DMS 273 (cell line): ENCODE data around the gene OR10A3.
"Not testable (repeated sequence)": the region's sequence is repeated elsewhere in the genome, so short reads cannot be mapped to it uniquely, and the experiment has no call there.

Experiments
- DNase-seq: peaks from one replicate; lab custom pipeline; 2025; ENCODE audit not compliant: unreplicated experiment; lab: John Stamatoyannopoulos, UW

Gene OR10A3, protein sequence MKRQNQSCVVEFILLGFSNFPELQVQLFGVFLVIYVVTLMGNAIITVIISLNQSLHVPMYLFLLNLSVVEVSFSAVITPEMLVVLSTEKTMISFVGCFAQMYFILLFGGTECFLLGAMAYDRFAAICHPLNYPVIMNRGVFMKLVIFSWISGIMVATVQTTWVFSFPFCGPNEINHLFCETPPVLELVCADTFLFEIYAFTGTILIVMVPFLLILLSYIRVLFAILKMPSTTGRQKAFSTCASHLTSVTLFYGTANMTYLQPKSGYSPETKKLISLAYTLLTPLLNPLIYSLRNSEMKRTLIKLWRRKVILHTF

DNA sequence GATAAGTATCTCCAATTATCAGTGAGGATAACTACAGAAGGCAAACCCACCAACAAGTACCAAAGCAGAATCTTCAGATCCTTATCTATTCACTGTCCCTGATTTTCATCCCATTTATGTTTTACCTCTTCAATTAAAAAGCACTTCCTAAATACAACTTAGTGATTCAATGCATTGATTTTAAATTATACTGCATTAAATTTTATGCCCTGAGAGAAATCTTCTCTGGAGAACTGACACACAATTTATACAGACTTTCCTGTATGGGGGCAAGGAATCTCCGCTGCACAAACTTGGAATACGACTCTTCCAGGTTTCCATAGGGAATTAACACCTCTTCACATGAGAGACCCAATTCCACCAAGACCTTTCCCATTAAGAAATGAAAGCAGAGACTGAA lies at the start of gene OR10A3:
Gene OR10A3 (minus strand): TSS at position 101 of the 400 bp plus-strand sequence. CDS start 2,188 bp downstream, outside the sequence.
- DNase-seq: no peak

DNA sequence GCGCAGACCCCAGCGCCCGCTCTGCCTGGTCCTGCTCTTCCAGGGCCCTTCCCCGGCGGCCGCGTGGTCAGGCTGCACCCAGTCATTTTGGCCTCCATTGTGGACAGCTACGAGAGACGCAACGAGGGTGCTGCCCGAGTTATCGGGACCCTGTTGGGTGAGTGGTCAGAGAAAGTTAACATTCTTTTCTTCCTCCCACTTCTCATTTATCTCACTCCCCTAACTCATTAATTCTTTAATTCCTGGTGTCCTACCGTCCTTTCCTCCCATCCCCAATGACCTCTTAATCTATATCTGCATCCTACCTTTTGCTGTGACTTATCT lies 46.0 kb upstream of the OR10A3 start:
- DNase-seq: not testable (repeated sequence)

DNA sequence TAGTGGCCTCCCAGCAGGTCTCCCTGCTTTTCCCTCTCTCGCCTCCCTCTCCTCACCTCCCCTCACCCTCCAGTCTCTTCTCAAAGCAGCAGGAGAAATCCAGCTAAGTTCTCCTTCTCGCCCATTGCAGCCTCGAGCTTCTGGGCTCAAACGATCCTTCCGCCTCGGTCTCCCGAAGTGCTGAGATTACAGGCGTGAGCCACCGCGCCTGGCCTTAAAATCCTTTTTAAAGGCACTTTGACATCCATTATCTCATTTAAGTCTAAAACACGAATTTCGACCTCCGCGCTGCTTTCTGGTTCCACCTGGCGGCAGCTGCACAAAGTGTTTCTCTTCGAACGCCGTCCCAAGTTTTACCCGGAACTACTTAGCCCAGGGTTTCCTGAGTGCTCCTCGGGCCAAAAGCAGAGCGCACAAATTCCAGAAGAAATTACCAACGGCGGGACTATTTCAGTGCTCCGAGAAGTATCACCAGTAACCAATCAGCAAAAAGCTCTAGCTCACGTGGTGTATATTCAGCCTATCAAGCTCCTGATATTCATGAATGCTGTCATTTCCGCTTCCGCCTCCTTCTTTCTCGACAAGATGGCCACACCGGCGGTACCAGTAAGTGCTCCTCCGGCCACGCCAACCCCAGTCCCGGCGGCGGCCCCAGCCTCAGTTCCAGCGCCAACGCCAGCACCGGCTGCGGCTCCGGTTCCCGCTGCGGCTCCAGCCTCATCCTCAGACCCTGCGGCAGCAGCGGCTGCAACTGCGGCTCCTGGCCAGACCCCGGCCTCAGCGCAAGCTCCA lies 45.5 kb upstream of the OR10A3 start, which contains the start of gene EIF3F:
Gene EIF3F (plus strand): TSS at position 570 of the 792 bp plus-strand sequence. CDS start 16 bp downstream, at position 586.
- DNase-seq: peak; percentile 98

DNA sequence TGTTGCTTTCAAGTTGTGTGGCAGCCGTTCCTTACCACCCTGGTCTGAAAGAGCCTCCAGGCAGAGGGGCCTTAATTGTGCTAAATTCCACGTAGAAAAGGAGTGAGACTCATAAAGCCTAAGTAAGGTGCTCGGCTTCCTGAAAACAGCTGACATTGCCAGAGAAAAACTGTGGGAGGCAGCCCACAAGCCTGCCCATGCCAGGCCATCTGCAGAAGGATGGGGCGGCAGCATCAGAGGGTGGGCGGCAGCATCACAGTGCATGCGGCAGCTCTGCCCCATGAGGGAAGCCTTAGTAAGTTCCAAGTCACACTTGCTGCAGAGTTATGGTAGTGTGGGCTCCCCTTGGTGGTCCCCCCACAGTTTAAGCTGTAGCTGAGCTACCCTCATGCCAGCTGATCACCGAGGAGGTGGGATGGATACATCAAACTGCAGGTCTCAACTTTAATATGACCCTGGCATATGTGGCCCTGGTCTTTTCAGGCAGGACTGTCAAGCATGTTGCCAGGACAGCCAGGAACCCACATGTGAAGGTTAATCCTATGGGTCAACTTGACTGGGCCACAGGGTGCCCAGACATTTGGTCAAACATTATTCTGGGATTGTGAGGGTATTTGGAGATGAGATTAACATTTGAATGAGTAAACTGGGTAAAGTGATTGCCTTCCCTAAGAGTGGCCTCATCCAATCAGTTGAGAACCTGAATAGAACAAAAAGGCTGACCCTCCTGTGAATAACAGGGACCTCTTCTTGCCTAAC lies 42.5 kb upstream of the OR10A3 start:
- no peak for DNase-seq

DNA sequence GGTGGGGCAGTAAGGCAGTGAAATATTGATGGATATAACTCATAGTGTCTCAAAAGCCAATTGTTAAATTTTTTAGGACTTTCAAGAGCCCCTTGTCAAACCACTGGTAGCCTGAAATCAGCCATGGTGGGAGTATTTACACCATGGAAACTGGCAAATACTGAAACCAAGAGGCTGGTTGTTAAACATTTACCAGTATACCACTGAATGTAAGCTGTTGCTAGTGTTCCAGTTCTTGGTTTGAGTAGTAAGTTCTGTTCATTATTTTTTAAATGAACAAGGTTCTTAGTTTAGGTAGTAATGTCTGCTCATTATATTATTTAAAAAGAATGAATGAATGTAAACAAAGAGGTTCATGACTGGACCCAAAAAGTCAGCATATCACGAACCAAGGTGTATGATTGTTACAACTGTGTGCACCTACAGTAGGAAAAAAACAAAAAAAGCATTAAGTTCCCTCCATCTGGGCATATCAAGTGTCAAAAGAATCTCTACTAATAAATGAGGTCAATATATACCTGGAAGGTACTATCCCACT lies 41.1 kb upstream of the OR10A3 start:
- no peak for DNase-seq

DNA sequence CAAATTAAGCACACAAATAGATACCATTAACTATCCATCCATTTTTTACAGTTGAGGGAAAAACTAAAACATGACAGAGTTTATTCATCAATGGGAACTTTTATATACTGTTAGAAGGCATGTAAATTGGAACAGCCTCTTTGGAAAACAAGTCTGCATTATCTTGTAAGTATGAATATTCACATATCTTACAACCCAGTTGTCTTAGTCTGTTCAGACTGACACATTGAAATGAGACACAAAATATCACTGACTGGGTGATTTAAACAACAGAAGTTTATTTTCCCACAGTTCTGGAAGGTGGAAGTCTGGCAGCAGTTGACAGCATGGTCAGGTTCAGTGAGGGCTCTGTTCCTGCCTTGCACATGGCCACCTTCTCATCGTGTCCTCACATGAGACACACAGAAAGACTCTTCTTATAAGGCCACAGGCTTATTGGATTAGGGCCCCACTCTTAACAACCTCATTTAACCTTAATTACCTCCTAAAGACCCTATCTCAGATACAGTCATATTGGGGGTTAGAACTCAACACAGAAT lies 40.2 kb upstream of the OR10A3 start:
- no peak for DNase-seq

DNA sequence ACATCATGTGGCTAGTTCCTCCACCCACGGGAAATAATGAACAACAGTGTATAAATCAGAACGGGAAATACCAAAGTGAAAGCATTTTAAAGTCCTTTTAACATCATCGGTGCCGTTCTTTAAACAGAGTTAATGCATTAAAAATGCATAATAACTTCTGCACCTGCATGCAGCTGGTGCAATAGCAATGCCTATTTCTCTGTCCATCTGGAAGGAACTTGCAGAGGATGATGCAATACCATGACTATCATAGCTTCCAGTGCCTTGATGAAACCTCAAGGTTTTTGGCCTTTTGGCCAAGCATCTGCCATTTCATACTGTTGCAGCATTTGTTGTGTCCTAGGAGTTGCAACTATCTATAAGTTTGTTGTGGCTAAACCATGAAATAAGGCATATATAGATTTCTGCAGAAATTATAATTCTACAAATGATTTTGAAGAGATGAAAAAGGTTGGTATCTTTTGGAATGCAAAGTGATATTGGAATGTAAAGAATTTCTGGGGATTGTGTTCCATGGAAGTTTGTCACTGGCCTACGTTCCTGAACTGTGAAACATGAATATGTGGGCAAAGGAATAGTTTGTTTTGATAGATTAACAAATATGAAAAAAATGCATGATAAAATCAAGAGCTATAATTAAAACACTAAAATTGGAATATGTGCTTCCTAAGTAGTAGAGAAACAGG lies 35.9 kb upstream of the OR10A3 start:
- DNase-seq: no peak

DNA sequence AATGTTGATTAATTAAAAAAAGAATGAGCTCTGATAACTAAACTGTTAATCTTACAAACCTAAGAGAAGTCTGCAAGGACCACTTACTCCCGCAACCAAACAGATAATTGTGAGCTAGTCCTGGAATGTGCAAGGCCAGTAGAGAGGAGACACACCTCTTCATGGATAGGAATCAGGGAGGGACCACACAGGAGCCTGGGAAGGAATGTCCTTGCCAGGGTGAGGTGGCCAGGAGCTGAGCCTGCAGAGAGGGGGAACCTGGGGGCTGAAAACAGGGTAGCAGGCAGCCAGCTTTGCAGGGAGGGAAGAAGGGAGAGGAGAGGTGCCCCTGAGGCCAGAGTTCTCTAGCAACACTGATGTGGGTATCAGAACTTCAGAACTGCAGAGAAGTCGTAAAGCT lies 33.2 kb upstream of the OR10A3 start:
- no peak for DNase-seq

DNA sequence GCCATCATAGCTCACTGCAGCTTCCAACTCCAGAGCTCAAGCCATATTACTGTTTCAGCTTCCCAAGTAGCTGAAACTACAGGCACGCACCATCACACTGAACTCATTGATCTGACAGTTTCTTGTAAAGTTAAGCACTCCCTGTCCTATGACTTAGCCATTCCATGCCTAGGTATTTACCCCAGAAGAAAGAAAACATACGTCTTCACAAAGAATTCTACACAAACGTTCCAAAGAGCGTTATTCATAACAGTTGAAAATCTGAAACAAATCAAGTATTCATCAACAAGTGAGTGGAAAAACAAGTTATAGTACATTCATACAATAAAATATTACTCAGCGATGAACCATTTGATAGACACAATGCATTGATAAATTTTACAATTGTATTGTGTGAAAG lies 31.5 kb upstream of the OR10A3 start:
- DNase-seq: no peak

DNA sequence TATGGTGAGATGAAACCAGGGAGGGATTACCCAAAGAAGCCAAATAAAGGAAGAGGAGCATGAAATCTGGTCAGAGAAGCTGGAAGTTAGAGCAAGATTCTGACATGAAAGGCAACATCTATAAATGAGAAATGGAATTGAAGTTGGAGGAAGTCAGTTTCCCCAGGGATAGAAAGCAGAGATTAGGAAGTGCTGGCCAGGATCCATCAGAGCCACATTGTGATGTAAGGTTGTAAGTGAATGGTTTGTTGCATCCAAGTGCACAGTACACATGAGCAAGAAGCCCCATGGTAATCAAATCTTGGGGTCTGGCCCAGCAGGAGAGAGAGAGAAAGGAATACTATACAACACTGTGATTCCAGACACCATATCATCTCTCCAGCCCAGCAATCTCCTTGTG lies 30.3 kb upstream of the OR10A3 start:
- DNase-seq: no peak

DNA sequence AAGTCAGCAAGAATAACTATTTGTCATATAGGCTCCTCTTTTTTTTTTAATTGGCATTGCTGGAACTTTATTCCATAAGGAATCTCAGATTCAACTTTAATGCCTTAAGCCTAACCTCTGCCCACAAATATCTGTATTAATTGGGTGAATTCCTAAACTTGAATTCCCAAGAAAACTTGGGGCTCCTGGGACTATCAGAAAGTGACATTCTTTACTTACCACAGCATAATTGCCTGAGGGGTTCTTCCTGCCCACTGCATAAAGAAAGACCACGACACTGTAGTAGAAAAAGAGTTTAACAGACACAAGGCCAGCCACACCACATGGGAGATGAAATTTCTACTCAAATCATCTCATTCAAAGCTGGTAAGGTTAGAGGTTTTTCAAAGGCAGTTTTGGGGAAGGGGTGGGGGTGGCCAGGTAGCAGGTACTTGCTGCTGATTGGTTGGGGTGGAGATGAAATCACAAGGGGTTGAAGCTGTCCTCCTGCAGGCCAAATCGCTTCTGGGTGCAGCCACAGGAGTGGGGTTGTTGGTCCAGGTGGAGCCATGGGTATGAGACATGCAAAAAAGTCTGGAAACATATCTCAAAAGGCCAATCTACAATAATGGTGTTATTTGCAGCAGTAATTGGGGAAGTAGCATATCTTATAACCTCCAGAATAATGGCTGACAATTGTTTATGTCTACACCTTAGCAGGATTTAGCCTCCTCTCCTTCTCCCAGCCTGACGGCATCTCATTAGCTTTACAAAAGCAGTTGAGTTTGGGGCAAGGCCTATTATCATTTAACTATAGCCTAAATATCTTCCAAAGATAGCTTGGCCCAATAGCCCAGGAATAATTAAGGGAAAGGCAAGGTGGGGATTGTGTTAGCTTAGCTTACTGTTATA lies 28.5 kb upstream of the OR10A3 start:
- DNase-seq: no peak

DNA sequence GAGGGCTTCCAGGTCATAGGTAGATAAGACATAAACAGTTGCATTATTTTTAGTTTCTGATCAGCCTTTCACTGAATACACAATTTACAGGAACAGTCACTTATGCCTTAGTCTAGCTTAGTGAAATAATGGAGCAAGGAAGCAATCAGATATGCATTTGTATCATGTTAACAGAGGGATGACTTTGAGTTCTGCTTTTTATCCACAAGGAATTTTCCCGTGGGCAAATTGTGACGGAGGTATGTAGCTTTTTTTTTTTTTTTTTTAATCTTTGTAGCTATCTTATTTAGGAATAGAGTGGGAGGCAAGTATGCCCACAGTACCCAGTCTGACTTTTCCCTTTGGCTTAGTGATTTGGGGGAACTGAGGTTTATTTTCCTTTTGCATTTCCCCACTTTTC lies 27.2 kb upstream of the OR10A3 start:
- no peak for DNase-seq

DNA sequence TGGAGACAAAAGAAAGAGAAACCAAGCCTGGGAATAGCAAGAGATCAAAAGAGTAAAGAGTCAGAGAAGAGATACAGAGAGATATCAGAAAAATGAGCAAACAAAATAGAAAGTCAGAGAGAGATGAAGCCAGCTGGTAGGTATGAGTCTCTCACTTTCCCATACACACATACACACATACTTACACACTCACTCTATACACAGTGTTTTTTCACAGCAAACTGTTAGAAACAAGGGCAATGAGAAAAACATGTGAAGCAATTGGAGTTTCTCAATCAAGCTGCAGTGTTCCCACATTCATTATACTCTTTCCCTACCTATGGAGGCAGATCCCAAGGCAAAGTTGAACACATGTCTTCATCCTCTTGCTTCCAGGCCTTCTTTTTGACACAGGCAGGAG lies 26.3 kb upstream of the OR10A3 start:
- no peak for DNase-seq

DNA sequence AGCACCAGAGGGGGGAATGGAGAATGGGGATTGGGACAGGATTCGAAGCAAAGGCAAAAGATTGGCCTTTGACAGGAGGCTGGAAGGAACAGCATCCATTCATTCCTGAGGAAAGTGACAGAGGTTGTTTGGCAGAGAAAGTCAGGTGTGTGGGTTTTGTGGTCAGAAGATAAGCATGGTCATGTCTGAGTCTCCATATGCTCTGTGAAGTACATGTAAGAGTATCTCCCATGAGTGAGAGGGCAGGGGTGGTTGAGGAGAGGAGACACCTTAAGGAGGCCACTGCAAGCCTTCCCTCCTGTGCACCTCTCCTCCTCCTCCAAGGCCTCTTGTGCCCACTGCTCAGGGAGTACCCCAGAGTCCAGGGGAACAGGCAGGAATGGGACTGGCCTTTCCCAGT lies 25.6 kb upstream of the OR10A3 start:
- no peak for DNase-seq

DNA sequence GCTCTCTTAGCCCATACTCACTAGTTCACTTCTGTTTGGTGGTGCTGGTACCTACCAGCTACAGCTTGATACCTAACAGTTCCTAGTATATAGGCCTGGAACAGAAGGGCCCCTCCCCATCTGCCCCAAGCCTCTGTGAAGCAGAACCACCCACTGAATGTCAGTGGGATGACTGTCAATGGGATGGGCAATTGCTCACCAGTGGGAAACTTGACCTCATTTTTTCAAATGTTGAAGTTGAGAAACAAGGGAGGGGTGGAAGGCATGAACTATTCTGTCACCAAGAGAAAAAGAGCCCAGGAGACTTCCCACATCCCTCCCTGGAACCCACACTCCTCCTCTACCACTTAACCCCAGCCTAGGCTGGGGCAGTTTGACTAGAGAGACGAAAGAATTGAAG lies 23.9 kb upstream of the OR10A3 start, which contains the start of gene NLRP10:
Gene NLRP10 (minus strand): TSS at position 62 of the 400 bp plus-strand sequence. CDS start 1,952 bp downstream, outside the sequence.
- no peak for DNase-seq

DNA sequence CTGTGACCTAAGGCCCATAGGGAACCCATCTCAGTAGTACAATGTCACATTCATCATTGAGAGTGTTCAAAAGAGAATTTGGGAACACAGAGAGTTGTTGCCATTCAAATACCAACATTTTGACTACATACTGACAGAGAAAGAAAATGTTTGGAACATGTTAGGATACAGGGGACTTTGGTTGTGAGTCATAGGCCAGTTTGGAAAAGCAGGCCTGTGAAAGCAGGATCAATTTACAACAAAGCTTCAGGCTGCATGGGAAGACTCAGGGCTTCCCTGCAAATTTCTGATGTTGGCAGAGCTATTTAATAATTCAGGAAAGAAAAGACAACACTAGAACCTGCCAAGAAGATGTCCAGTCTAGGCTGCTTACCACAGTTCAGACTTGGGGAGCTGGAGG lies 23.4 kb upstream of the OR10A3 start:
- DNase-seq: no peak

DNA sequence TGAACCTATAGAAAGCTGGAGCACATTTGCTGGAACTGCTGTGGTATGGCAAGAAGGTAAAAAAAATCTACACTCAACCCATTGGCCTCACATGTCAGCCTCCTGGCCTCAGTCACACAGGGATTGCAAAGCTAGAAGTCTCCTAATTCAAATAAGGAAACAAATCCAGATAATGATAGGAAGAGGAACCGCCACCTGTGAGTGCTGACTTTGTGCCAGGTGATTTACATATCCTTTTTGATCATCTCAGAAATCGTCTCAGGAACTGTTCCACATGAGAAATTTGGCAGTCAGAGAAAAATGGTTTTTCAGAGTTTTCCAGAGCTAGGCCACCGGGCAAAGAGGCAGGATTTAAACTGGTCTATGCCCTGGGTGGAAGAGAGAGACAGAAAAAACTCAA lies 22.8 kb upstream of the OR10A3 start:
- no peak for DNase-seq

DNA sequence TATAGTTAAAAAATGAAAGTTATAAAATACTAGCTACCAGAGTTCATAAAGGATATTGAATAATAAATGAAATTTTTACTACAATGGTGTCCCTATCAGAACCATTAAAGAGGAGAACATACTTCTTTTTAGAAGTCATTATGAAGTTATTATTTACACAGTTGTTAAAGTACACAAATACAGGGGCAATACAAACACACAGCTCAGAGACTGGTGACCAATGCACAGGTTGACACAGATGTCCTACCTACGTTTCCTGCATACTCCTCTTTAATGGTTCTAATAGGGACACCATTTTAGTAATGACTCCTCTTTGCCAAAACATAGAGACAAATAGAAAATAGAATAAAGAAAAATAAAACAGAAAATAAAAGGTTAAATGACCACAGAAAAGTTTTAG lies 13.7 kb upstream of the OR10A3 start:
- DNase-seq: no peak

DNA sequence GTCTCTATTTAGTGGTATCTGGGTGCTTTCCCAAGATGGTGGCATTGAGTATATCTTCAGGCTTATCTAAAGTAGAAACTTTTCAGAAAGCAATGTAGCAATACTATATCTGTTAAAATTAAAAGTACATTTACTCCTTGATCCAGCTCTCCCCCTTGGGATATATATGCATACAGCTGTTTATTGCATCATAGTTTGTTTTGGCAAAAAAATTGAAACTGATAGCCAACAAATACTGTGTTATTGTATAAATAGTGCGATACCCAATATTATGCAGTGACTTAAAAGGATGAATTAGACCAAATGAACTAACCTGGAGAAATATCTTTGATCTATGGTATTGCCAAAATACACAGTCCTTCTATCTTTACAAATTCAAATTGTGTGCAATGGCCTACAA lies 8.4 kb upstream of the OR10A3 start:
- no peak for DNase-seq

DNA sequence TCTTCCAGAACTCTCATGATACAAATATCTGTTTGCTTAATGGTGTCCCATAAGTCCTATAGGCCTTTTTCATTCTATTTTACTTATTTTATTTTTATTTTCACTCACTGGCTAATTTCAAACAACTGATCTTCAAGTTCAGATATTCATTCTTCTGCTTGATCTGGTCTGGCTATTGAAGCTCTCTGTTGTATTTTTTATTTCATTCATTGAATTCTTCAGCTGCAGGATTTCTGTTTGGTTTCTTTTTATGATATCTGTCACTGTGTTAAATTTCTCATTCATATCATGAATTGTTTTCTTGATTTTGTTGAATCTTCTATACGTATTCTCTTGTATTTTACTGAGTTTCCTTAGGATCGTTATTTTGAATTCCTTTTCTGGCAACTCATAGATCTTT lies 2.6 kb upstream of the OR10A3 start:
- no peak for DNase-seq
